ENCODE measurements around the gene WWOX. TPM values are rescaled to one million over a fixed set of nuclear protein-coding genes. Genes with fewer than 3 reads are reported as not detected.

Gene WWOX
- total and polyA plus RNA-seq, 2 of the 13 experiments (the other 11 are each of a cell fraction or from before 2014, with no cell fraction given) = 9.1 to 37.4 TPM

DNA sequence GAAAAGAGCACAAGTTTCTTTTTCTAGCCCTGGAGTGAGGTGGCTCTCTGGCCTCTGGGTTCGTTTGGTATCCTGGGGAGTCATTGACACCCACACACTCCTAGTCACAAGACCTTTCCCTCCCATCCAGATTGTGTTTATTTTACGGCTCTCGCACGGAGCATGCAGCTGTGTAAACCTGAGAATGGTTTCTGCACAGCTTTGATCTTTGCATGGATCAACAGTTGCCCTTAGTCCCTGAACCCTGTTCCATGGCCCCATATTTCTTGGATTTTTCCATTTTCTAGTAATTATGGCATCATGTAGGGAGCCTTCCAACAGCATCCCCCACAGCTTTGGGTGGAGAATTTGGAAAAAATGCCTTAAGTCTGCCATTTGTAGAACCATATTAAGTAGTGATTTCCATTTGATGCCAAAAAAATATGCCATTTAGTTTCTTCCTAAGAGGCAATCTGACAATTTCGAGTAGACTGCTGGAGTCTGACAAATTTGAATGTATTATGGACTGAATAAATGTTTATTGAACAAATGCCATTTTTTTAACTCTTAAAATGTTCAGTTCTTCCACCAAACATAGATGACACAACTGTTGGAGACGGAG is 197.7 kb downstream of the WWOX start (continued):
- TF ChIP-seq, protein P1, sequence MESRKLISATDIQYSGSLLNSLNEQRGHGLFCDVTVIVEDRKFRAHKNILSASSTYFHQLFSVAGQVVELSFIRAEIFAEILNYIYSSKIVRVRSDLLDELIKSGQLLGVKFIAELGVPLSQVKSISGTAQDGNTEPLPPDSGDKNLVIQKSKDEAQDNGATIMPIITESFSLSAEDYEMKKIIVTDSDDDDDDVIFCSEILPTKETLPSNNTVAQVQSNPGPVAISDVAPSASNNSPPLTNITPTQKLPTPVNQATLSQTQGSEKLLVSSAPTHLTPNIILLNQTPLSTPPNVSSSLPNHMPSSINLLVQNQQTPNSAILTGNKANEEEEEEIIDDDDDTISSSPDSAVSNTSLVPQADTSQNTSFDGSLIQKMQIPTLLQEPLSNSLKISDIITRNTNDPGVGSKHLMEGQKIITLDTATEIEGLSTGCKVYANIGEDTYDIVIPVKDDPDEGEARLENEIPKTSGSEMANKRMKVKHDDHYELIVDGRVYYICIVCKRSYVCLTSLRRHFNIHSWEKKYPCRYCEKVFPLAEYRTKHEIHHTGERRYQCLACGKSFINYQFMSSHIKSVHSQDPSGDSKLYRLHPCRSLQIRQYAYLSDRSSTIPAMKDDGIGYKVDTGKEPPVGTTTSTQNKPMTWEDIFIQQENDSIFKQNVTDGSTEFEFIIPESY (CRISPR knock-in tag; IDR thresholded peaks at IDR 0.05) = peak; percentile 92
- TF ChIP-seq ZMYM4 (CRISPR knock-in tag; IDR thresholded peaks at IDR 0.05) (peak; percentile 100), NCOA2 (CRISPR knock-in tag; IDR thresholded peaks at IDR 0.05) (peak; percentile 99), U2AF1 (optimal IDR thresholded peaks at IDR 0.05; ENCODE audit: low read depth, low read length) (peak; percentile 95), ZFYVE20 (CRISPR knock-in tag; IDR thresholded peaks at IDR 0.05; ENCODE audit: borderline replicate concordance, low read depth) (no peak), ZMYM2 (CRISPR knock-in tag; IDR thresholded peaks at IDR 0.05) (peak; percentile 99), CREM (IDR thresholded peaks at IDR 0.05) (peak; percentile 94), CREM (CRISPR knock-in tag; IDR thresholded peaks at IDR 0.05) (no peak), ZFAT (CRISPR knock-in tag; conservative IDR thresholded peaks at IDR 0.05) (no peak)
- TF ChIP-seq, protein P2, sequence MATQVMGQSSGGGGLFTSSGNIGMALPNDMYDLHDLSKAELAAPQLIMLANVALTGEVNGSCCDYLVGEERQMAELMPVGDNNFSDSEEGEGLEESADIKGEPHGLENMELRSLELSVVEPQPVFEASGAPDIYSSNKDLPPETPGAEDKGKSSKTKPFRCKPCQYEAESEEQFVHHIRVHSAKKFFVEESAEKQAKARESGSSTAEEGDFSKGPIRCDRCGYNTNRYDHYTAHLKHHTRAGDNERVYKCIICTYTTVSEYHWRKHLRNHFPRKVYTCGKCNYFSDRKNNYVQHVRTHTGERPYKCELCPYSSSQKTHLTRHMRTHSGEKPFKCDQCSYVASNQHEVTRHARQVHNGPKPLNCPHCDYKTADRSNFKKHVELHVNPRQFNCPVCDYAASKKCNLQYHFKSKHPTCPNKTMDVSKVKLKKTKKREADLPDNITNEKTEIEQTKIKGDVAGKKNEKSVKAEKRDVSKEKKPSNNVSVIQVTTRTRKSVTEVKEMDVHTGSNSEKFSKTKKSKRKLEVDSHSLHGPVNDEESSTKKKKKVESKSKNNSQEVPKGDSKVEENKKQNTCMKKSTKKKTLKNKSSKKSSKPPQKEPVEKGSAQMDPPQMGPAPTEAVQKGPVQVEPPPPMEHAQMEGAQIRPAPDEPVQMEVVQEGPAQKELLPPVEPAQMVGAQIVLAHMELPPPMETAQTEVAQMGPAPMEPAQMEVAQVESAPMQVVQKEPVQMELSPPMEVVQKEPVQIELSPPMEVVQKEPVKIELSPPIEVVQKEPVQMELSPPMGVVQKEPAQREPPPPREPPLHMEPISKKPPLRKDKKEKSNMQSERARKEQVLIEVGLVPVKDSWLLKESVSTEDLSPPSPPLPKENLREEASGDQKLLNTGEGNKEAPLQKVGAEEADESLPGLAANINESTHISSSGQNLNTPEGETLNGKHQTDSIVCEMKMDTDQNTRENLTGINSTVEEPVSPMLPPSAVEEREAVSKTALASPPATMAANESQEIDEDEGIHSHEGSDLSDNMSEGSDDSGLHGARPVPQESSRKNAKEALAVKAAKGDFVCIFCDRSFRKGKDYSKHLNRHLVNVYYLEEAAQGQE (IDR thresholded peaks at IDR 0.05; ENCODE audit: borderline replicate concordance in 1 of 2, low read depth in 1 of 2, low read length in 2 of 2) = peak in 1 of 2 experiments; percentile 77; a peak in 2 of 4 replicates
- TF ChIP-seq, protein P3, sequence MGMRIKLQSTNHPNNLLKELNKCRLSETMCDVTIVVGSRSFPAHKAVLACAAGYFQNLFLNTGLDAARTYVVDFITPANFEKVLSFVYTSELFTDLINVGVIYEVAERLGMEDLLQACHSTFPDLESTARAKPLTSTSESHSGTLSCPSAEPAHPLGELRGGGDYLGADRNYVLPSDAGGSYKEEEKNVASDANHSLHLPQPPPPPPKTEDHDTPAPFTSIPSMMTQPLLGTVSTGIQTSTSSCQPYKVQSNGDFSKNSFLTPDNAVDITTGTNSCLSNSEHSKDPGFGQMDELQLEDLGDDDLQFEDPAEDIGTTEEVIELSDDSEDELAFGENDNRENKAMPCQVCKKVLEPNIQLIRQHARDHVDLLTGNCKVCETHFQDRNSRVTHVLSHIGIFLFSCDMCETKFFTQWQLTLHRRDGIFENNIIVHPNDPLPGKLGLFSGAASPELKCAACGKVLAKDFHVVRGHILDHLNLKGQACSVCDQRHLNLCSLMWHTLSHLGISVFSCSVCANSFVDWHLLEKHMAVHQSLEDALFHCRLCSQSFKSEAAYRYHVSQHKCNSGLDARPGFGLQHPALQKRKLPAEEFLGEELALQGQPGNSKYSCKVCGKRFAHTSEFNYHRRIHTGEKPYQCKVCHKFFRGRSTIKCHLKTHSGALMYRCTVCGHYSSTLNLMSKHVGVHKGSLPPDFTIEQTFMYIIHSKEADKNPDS (CRISPR knock-in tag; IDR thresholded peaks at IDR 0.05) = 0 out of 2 replicates have a peak, but pooled peaks have one; percentile 69
- TF ChIP-seq, protein P4, sequence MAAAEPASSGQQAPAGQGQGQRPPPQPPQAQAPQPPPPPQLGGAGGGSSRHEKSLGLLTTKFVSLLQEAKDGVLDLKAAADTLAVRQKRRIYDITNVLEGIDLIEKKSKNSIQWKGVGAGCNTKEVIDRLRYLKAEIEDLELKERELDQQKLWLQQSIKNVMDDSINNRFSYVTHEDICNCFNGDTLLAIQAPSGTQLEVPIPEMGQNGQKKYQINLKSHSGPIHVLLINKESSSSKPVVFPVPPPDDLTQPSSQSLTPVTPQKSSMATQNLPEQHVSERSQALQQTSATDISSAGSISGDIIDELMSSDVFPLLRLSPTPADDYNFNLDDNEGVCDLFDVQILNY (CRISPR knock-in tag; conservative IDR thresholded peaks at IDR 0.05) = no peak
- TF ChIP-seq, protein P5, sequence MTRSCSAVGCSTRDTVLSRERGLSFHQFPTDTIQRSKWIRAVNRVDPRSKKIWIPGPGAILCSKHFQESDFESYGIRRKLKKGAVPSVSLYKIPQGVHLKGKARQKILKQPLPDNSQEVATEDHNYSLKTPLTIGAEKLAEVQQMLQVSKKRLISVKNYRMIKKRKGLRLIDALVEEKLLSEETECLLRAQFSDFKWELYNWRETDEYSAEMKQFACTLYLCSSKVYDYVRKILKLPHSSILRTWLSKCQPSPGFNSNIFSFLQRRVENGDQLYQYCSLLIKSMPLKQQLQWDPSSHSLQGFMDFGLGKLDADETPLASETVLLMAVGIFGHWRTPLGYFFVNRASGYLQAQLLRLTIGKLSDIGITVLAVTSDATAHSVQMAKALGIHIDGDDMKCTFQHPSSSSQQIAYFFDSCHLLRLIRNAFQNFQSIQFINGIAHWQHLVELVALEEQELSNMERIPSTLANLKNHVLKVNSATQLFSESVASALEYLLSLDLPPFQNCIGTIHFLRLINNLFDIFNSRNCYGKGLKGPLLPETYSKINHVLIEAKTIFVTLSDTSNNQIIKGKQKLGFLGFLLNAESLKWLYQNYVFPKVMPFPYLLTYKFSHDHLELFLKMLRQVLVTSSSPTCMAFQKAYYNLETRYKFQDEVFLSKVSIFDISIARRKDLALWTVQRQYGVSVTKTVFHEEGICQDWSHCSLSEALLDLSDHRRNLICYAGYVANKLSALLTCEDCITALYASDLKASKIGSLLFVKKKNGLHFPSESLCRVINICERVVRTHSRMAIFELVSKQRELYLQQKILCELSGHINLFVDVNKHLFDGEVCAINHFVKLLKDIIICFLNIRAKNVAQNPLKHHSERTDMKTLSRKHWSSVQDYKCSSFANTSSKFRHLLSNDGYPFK (CRISPR knock-in tag; IDR thresholded peaks at IDR 0.05; ENCODE audit: borderline replicate concordance) = no peak
- TF ChIP-seq, protein P6, sequence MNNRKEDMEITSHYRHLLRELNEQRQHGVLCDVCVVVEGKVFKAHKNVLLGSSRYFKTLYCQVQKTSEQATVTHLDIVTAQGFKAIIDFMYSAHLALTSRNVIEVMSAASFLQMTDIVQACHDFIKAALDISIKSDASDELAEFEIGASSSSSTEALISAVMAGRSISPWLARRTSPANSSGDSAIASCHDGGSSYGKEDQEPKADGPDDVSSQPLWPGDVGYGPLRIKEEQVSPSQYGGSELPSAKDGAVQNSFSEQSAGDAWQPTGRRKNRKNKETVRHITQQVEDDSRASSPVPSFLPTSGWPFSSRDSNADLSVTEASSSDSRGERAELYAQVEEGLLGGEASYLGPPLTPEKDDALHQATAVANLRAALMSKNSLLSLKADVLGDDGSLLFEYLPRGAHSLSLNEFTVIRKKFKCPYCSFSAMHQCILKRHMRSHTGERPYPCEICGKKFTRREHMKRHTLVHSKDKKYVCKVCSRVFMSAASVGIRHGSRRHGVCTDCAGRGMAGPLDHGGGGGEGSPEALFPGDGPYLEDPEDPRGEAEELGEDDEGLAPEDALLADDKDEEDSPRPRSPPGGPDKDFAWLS (CRISPR knock-in tag; IDR thresholded peaks at IDR 0.05; ENCODE audit: borderline replicate concordance) = no peak
